NT2/D1 (cell line): ENCODE results near the gene PRKN.

Source experiments
- SUZ12 ChIP-seq: IDR thresholded peaks from 2 replicates; pipeline ENCODE4 v1.6.1; 2011; ENCODE audit not compliant: insufficient read length, insufficient read depth; ENCODE audit errors: extremely low read depth
- YY1 ChIP-seq: IDR thresholded peaks from 2 replicates; pipeline ENCODE4 v1.6.1; 2011; ENCODE audit not compliant: insufficient read length, insufficient read depth
- ZNF274 ChIP-seq: IDR thresholded peaks from 2 replicates; pipeline ENCODE4 v1.6.1; 2011; ENCODE audit warnings: mild to moderate bottlenecking, low read depth, low read length

DNA sequence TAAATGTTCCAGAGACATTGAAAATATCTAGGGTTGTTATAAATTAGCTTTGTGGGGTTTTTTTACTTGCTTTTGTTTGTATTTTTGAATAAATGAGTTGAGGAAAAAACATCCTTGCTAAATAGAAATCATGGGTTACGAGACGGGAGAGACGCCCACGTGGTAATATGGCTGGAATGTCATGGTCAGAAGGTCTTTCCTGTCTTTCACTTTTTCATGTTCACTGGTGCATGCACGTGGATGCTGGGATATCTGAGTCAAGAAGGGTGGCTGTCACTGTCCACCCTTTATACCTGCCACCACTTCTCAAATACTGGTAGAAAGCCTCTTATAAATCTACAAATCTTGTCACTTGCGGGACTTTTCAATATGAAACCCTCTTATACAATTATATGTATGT, 1195.0 kb downstream of the PRKN start:
- TF ChIP-seq ZNF274: no peak
- no peak for TF ChIP-seq YY1
- TF ChIP-seq SUZ12: no peak
